Dendritic cell treated with granulocyte-macrophage colony-stimulating factor and Interleukin-4, amounts not matched to agents 40 ng/mL and 50 ng/mL, for 4 days (primary cell): ENCODE data around the gene PPP2R3C.

Experiments used
- H3K27ac Mint-ChIP-seq: one replicate; pipeline ENCODE4 v1.8.0; 2022; ENCODE audit warnings: mild to moderate bottlenecking, mixed read lengths
- H3K27me3 Mint-ChIP-seq: one replicate; pipeline ENCODE4 v1.8.0; 2022; ENCODE audit warnings: mild to moderate bottlenecking, mixed read lengths
- H3K36me3 Mint-ChIP-seq: one replicate; pipeline ENCODE4 v1.8.0; 2022; ENCODE audit warnings: low read depth, mixed read lengths
- H3K4me1 Mint-ChIP-seq: one replicate; pipeline ENCODE4 v1.8.0; 2022; ENCODE audit warnings: low read depth, mixed read lengths
- H3K4me3 Mint-ChIP-seq: one replicate; pipeline ENCODE4 v1.8.0; 2022; ENCODE audit warnings: mild to moderate bottlenecking, moderate library complexity, mixed read lengths
- H3K9me3 Mint-ChIP-seq: one replicate; pipeline ENCODE4 v1.8.0; 2022; ENCODE audit warnings: mixed read lengths
- intact Hi-C: fragments of 100-400 bp; cut with micrococcal nuclease; formaldehyde crosslinking; loops from one replicate; pipeline ENCODE4 v1.15.0; 2022

PPP2R3C gene

GRCh38 chr14:35147186-35147585 is 25.4 kb upstream of the PPP2R3C start:
- peaks cover 42% of the 10 kb centered on the region for H3K36me3 Mint-ChIP-seq

GRCh38 chr14:35146711-35147149 is 24.9 kb upstream of the PPP2R3C start:
- Mint-ChIP-seq H3K27me3 (no peaks in the 10 kb centered on the region), H3K4me3 (no peak overlapping the region), H3K4me1 (peaks cover 5% of the 10 kb centered on the region), H3K9me3 (no peaks in the 10 kb centered on the region), H3K27ac (no peak overlapping the region), H3K36me3 (peaks cover 40% of the 10 kb centered on the region)
- intact Hi-C loops, result loop anchor here (10.0 kb wide), 1 partner anchor 168 kb away; no protein-coding TSS in a partner anchor

More at GRCh38 chr14:35147186-35147585, 25.4 kb upstream of the PPP2R3C start:
- no peak overlapping the region for H3K4me3 Mint-ChIP-seq
- H3K4me1 Mint-ChIP-seq, result peaks cover 5% of the 10 kb centered on the region
- H3K9me3 Mint-ChIP-seq, result no peaks in the 10 kb centered on the region
- no peaks in the 10 kb centered on the region for H3K27me3 Mint-ChIP-seq
- H3K27ac Mint-ChIP-seq, result no peak overlapping the region
- intact Hi-C loops, result loop anchor here (10.0 kb wide), 1 partner anchor 168 kb away; no protein-coding TSS in a partner anchor

GRCh38 chr14:35144029-35144428 is 22.2 kb upstream of the PPP2R3C start:
- Mint-ChIP-seq H3K27me3 (no peaks in the 10 kb centered on the region), H3K4me1 (no peaks in the 10 kb centered on the region), H3K27ac (no peak overlapping the region), H3K4me3 (no peak overlapping the region), H3K36me3 (peaks cover 25% of the 10 kb centered on the region), H3K9me3 (no peaks in the 10 kb centered on the region)
- intact Hi-C loops, result loop anchor here (10.0 kb wide), 1 partner anchor 171 kb away; no protein-coding TSS in a partner anchor

- no peaks in the 10 kb centered on the region for H3K27me3 Mint-ChIP-seq
- peaks cover 31% of the 10 kb centered on the region for H3K36me3 Mint-ChIP-seq
- H3K27ac Mint-ChIP-seq, result no peak overlapping the region
- intact Hi-C loops, result loop anchor here (2.0 to 10.0 kb wide), 2 partner anchors 174 to 272 kb away; no protein-coding TSS in a partner anchor
- no peaks in the 10 kb centered on the region for H3K9me3 Mint-ChIP-seq
- H3K4me3 Mint-ChIP-seq, result no peak overlapping the region
- peaks cover 7% of the 10 kb centered on the region for H3K4me1 Mint-ChIP-seq
Observed at GRCh38 chr14:35140718-35141581, 19.2 kb upstream of the PPP2R3C start.

- Mint-ChIP-seq H3K27me3 (no peaks in the 10 kb centered on the region), H3K4me1 (peaks cover 14% of the 10 kb centered on the region), H3K4me3 (no peak overlapping the region), H3K9me3 (no peaks in the 10 kb centered on the region), H3K27ac (no peak overlapping the region), H3K36me3 (peaks cover 55% of the 10 kb centered on the region)
- intact Hi-C loops, result no loop called here
Observed at GRCh38 chr14:35138585-35138984, 16.8 kb upstream of the PPP2R3C start.

DNA sequence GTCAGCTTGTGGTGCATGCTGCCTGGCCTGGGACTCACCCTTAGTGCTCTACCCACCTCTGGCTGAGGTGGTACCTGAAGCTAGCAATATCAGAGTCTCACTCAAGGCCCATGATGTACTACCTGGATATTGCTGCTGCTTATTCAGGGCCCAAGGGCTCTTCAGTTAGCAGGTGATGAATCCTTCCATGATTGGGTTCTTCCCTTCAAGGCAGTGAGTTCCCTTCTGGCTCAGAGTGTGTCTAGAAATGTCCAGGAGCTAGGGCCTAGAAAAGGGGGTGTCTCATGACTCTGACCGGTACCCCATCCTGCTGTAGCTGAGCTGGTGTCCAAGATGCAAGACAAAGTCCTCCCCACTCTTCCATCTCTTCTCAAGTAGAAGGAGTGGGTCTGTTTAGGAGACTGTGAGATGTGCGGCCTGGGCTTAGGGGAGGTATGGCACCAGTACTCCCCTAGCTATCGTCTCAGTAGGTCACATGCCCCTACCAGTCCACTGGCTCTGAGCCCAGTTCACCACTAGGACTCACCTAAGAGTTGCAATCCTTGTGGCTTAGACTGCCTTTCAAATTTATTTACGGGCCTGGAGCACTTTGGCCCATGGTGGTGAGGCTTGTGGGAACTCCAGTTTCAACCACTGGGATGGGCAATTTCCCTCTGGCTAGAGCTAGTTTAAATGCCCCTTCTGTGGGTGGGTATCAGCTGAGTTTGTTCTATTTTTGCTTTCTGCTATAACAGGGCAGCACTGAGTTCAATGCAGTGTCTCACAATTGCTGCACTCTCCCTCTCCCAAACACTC is 12.7 kb upstream of the PPP2R3C start:
- Mint-ChIP-seq H3K9me3 (peaks cover 10% of the 10 kb centered on the region), H3K27ac (no peak overlapping the region), H3K4me3 (no peak overlapping the region), H3K4me1 (peaks cover 14% of the 10 kb centered on the region), H3K27me3 (no peaks in the 10 kb centered on the region), H3K36me3 (peaks cover 81% of the 10 kb centered on the region)
- intact Hi-C loops, result no loop called here

- intact Hi-C loops, result no loop called here
- H3K27me3 Mint-ChIP-seq, result no peaks in the 10 kb centered on the region
- H3K36me3 Mint-ChIP-seq, result peaks cover 89% of the 10 kb centered on the region
- no peak overlapping the region for H3K4me3 Mint-ChIP-seq
- peaks cover 15% of the 10 kb centered on the region for H3K4me1 Mint-ChIP-seq
- peaks cover 10% of the 10 kb centered on the region for H3K9me3 Mint-ChIP-seq
- no peak overlapping the region for H3K27ac Mint-ChIP-seq
Observed at GRCh38 chr14:35133542-35134328, 11.9 kb upstream of the PPP2R3C start.

DNA sequence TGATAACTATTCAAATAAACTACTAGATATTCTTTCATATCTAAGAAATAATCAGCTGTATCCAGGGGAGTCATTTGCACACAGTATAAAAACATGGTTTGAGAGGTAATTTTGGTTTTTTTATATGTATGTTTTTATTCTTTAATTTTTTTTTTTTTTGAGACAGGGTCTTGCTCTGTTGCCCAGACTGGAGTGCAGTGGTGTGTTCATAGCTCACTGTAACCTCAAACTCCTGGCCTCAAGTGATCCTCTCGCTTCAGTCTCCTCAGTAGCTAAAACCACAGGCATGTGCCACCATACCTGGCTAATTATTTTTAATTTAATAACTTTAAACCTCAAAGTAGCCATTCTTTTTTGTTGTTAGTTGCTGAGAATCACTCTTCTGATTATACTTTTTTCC is 2.3 kb upstream of the PPP2R3C start:
- Mint-ChIP-seq H3K4me3 (no peak overlapping the region), H3K27ac (no peak overlapping the region)

DNA sequence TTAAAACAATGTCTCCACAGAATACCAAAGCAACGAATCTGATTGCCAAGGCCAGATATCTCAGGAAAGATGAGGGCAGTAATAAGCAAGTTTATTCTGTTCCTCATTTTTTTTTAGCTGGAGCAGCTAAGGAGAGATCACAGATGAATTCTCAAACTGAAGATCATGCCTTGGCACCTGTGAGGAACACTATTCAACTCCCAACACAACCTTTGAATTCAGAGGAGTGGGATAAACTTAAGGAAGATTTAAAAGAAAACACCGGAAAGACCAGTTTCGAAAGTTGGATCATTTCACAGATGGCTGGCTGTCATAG is 1.6 kb upstream of the PPP2R3C start:
- intact Hi-C loops, result loop anchor here (2.0 to 5.0 kb wide), 5 partner anchors 76 to 284 kb away; partner anchors contain the start of genes FAM177A1, PSMA6 and SRP54
- Mint-ChIP-seq H3K9me3 (no peaks in the 10 kb centered on the region), H3K36me3 (peaks cover 74% of the 10 kb centered on the region), H3K27me3 (no peaks in the 10 kb centered on the region), H3K27ac (peak overlapping the region; percentile 99), H3K4me3 (peak overlapping the region; percentile 90), H3K4me1 (peaks cover 53% of the 10 kb centered on the region)

More for the DNA sequence above, 2.3 kb upstream of the PPP2R3C start:
- peaks cover 51% of the 10 kb centered on the region for H3K4me1 Mint-ChIP-seq
- H3K36me3 Mint-ChIP-seq, result peaks cover 75% of the 10 kb centered on the region
- H3K9me3 Mint-ChIP-seq, result no peaks in the 10 kb centered on the region
- intact Hi-C loops, result loop anchor here (5.0 kb wide), 2 partner anchors 77 to 283 kb away; partner anchors contain the start of gene FAM177A1
- no peaks in the 10 kb centered on the region for H3K27me3 Mint-ChIP-seq

DNA sequence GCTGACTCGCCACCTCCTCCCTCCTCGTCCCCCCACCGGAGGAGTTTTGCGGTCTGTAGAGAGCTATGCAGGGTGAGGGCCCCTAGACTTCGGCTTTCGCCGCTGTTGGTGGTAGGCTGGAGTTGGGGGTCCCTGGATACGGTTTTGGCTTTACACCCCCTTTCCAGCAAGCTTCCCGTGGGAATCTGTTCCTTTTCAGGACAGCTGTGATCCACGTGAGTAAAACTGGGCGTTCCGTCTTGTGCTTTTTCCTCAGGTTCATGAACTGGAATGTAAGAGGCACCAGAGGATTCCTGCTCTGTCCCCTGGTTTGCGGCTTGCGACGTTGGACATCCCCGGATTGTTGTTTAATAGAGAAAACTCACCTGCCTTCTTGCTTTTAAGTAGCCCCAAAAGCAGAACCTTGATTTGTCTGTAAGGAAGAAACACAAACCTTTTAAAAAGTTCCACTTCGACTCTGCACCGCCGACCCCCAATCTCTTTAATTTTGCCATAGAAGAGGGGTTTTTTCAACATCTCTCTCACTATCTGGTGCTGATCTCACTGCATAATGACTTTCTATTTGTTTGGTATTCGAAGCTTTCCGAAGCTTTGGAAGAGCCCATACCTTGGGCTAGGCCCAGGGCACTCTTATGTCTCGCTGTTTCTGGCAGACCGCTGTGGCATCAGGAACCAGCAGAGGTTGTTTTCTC is 1.1 kb upstream of the PPP2R3C start:
- Mint-ChIP-seq H3K27me3 (no peaks in the 10 kb centered on the region), H3K27ac (peak overlapping the region; percentile 99), H3K36me3 (peaks cover 74% of the 10 kb centered on the region), H3K4me3 (peak overlapping the region; percentile 90), H3K4me1 (peaks cover 53% of the 10 kb centered on the region), H3K9me3 (no peaks in the 10 kb centered on the region)
- intact Hi-C loops, result loop anchor here (2.0 to 5.0 kb wide), 5 partner anchors 76 to 284 kb away; partner anchors contain the start of genes FAM177A1, PSMA6 and SRP54

DNA sequence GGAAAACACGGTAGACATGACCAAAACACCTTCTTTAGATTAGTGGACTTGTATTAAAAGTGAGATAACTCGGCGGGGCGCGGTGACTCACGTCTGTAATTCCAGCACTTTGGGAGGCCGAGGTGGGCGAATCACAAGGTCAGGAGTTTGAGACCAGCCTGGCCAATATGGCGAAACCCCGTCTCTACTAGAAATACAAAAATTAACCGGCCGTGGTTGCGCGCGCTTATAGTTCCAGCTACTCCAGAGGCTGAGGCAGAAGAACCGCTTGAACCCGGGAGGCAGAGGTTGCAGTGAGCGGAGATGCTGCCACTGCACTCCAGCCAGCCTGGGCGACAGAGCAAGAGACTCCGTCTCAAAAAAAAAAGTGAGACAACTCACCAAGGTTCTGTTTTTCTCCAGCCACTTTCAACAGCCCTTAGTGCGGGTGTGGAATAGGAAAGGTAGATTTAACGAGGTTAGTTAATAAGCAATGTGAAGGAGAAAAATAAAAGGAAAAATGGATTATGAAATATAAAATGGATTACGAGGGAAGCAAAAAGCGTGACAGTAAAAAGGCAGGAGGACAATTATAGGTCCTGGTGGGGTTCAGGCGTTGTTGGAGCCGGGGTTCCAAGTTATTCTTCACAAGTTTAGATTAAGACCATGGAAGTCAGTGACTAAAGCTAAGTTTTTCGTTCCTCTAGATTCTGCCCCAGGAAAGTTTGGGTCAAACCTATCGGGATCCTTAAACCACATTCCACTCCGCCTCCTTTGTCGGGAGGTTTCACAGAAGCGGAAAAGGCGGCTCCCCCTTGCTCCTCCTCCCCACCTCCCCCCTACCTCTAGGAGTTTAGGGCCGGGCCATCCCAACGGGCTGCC is 534 bp downstream of the PPP2R3C start:
- Mint-ChIP-seq H3K4me1 (peaks cover 62% of the 10 kb centered on the region), H3K27ac (peak overlapping the region; percentile 99), H3K4me3 (peak overlapping the region; percentile 90), H3K27me3 (no peaks in the 10 kb centered on the region), H3K9me3 (no peaks in the 10 kb centered on the region), H3K36me3 (peaks cover 71% of the 10 kb centered on the region)
- intact Hi-C loops, result loop anchor here (5.0 kb wide), 2 partner anchors 74 to 286 kb away; partner anchors contain the start of gene FAM177A1

GRCh38 chr14:35117112-35117511 is 4.7 kb downstream of the PPP2R3C start:
- peak overlapping the region; percentile 25 for H3K27ac Mint-ChIP-seq
- H3K36me3 Mint-ChIP-seq, result peaks cover 92% of the 10 kb centered on the region
- no peaks in the 10 kb centered on the region for H3K27me3 Mint-ChIP-seq
- H3K4me1 Mint-ChIP-seq, result peaks cover 44% of the 10 kb centered on the region
- H3K4me3 Mint-ChIP-seq, result no peak overlapping the region
- intact Hi-C loops, result no loop called here
- H3K9me3 Mint-ChIP-seq, result no peaks in the 10 kb centered on the region
